HS-5 (cell line): ENCODE measurements around the gene ARHGEF10L.

Experiments used
- DNase-seq: peaks from one replicate; pipeline ENCODE4 v3.0.0-alpha.2; 2012; ENCODE audit warnings: low read depth

ARHGEF10L gene

GRCh38 chr1:17523321-17524041 lies 16.0 kb upstream of the ARHGEF10L start:
- no peak for DNase-seq

- no peak for DNase-seq
Measured at GRCh38 chr1:17524645-17525044, 14.9 kb upstream of the ARHGEF10L start.

GRCh38 chr1:17525996-17526686 lies 13.4 kb upstream of the ARHGEF10L start:
- no peak for DNase-seq

GRCh38 chr1:17527036-17527914 lies 12.2 kb upstream of the ARHGEF10L start:
- no peak for DNase-seq

GRCh38 chr1:17529381-17529780 lies 10.1 kb upstream of the ARHGEF10L start:
- DNase-seq = no peak

GRCh38 chr1:17531343-17531681 lies 8.2 kb upstream of the ARHGEF10L start:
- no peak for DNase-seq

GRCh38 chr1:17531682-17532487 lies 7.6 kb upstream of the ARHGEF10L start:
- DNase-seq = no peak

GRCh38 chr1:17533201-17533600 lies 6.3 kb upstream of the ARHGEF10L start:
- DNase-seq = no peak

- no peak for DNase-seq
Measured at GRCh38 chr1:17535300-17535936, 4.1 kb upstream of the ARHGEF10L start.

GRCh38 chr1:17538010-17538409 lies 1.5 kb upstream of the ARHGEF10L start:
- DNase-seq = no peak

- no peak for DNase-seq
Measured at GRCh38 chr1:17538428-17539117, 925 bp upstream of the ARHGEF10L start.

GRCh38 chr1:17539118-17539476 lies 401 bp upstream of the ARHGEF10L start:
- DNase-seq = no peak

- no peak for DNase-seq
Measured at GRCh38 chr1:17540255-17541001, 930 bp downstream of the ARHGEF10L start.

- DNase-seq = no peak
Measured at GRCh38 chr1:17542645-17543044, 3.1 kb downstream of the ARHGEF10L start.

GRCh38 chr1:17544776-17545350 lies 5.4 kb downstream of the ARHGEF10L start:
- no peak for DNase-seq

- peak; percentile 55 for DNase-seq
Measured at GRCh38 chr1:17545356-17545755, 5.9 kb downstream of the ARHGEF10L start.

- no peak for DNase-seq
Measured at GRCh38 chr1:17546946-17547670, 7.6 kb downstream of the ARHGEF10L start.

- no peak for DNase-seq
Measured at GRCh38 chr1:17549384-17549783, 9.9 kb downstream of the ARHGEF10L start.
